Stimulated activated CD4-positive, alpha-beta T cell treated with anti-CD3 and anti-CD28 coated beads, Interleukin-12 subunit alpha, Interleukin-12 subunit beta, amount 100 ng/mL, for 24 hours (primary cell): Measurements from ENCODE around the gene ADGRB3.
"Not testable (repeated sequence)": the region's sequence is repeated elsewhere in the genome, so short reads cannot be mapped to it uniquely, and the experiment has no call there.

Source experiments
- DNase-seq, 2 experiments: peaks; one replicate each; pipeline ENCODE4 v3.0.0-alpha.2; 2020; ENCODE audit warnings: low read depth in 2 of 2

ADGRB3 gene

DNA sequence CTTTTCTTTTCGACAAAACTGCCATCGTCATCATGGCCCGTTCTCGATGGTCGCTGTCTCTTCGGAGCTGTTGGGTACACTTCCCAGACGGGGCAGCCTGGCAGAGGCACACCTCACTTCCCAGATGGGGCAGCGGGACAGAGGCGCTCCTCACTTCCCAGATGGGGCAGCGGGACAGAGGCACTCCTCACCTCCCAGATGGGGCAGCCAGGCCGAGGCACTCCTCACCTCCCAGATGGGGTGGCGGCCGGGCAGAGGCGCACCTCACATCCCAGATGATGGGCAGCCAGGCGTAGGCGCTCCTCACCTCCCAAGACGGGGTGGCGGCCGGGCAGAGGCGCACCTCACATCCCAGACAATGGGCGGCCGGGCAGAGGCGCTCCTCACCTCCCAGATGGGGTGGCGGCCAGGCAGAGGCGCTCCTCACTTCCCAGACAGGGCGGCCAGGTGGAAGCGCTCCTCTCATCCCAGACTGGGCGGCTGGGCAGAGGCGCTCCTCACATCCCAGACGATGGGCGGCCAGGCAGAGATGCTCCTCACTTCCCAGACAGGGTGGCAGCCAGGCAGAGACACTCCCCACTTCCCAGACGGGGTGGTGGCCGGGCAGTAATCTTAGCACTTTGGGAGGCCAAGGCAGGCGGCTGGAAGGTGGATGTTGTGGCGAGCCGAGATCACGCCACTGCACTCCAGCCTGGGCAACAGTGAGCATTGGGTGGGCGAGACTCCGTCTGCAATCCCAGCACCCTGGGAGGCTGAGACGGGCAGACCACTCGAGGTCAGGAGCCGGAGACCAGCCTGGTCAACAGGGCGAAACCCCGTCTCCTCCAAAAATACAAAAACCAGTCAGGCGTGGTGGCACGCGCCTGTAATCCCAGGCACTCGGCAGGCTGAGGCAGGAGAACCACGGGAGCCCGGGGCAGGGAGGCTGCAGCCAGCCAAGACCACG, 486.7 kb downstream of the ADGRB3 start:
- not testable (repeated sequence) for DNase-seq

DNA sequence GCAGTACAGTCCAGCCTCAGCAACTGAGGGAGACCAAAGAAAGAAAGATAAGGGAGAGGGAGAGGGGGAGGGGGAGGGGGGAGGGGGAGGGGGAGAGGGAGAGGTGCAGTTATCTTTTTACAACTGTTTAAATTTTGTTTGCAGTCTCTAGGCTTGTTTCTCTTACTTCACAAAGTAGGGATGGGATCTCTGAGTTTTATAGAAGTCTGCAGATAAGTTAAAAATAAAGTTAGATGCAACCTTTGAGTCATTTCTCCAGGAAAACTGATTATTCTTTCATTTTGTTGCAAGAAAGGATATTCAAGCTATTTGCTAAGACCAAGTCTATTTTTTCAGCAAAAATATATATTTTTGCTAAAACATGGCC, 487.3 kb downstream of the ADGRB3 start:
- no peak for DNase-seq

DNA sequence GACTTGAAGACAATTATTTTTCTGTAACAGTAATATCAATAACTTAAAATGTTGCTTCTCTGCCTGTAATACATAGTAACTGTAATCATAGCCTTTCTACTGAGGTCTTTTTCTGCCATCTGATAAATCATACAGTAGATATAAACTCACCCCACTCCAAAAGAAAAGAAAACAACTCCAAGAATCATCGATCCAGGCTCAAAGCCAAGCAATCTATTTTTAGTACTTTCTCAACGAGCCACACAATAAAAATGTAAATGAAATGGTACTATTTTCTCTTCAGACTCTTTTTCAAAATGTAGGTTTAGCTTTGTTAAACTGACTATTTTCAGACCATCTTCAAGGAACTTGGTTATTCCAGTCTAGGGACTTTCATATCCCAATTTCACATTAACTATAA, 493.3 kb downstream of the ADGRB3 start:
- no peak for DNase-seq

DNA sequence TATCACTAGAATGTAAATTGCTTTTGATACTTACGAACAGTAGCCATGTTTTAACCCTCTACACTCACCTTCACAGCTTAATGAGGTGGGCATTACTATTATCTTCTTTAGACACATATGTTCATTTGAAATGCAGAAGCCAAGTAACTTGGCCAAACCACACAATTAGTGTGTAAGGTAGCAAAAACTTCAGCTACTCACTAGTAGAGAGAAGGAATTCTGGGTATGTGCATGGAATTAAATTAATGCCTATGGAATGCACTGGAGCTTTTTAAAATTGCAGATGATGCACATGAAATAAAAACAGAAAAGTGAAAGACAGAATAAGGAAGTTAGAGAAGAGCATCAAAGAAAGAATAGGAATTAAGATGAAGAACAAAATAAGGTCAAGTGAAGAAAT, 494.0 kb downstream of the ADGRB3 start:
- no peak for DNase-seq

- DNase-seq: no peak
Measured at GRCh38 chr6:69135927-69136326, 500.8 kb downstream of the ADGRB3 start.

DNA sequence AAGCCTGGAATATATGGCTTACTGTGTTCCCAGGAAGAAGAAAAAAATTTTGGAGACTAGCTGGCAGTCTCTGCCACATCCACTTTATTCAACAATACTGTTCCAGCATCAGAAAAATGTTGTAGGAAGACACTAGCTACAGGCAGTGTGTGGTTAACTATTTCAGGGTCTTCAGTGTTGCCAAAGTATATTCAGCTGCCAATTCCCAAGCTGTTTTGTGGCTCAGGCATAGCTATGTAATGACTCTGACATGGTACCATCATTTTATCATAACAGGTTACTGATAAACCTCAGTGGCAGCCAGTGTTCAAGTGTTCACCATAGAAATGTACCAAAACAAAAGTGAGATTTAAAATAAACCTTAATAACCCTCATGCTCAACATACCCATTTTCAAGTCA, 503.1 kb downstream of the ADGRB3 start:
- no peak for DNase-seq

DNA sequence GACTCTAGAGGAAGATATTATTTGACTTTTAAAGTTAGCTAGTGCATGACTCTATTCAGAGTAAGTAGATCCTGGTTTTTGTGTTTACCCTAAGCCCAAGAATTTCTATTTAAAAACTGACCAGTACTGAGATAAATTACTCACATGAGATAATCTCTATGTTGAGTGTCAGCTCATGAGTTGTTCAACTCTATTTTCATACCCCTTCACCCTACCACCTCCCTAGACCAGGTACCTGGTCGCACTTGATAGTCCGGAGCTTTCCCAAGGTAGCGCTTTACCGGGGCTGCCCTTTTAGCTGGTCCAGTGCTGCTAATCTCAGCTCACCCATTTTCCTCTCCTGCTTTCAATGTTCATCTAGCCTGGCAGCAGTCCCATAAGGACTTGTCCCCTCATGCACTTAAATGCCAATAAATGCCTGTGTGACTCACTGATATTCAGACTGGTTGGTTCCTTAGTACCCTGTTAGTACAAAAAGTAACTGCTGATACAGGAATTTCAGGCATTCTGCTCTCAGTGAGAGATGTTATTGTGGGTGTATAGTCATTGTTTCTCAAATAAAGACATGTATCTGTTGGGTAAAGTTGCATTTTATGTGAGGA, 503.9 kb downstream of the ADGRB3 start:
- DNase-seq: no peak

- DNase-seq: no peak
Measured at GRCh38 chr6:69145062-69145461, 510.0 kb downstream of the ADGRB3 start.

- no peak for DNase-seq
Measured at GRCh38 chr6:69146385-69146784, 511.3 kb downstream of the ADGRB3 start.

DNA sequence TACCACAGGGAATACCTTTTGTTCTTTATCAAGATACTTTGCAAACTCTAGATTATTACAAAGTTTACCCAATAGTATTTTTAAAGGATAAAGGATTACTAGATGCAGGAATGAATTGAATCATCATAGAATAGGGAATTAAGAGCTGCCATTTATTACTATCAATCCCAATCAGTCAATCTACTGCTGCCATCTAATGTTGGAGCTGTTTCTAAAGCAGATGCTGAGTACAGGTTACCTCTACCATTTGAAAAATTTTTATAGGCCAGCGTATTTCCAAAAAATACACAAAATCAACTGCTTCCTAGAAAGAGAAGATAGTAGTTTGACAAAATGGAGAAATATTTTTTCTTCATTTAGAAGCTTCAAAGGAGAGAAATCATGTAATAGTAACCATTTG, 520.4 kb downstream of the ADGRB3 start:
- no peak for DNase-seq

GRCh38 chr6:69162811-69163210, 527.7 kb downstream of the ADGRB3 start:
- DNase-seq: no peak

- no peak for DNase-seq
Measured at GRCh38 chr6:69164564-69165229, 529.6 kb downstream of the ADGRB3 start.

DNA sequence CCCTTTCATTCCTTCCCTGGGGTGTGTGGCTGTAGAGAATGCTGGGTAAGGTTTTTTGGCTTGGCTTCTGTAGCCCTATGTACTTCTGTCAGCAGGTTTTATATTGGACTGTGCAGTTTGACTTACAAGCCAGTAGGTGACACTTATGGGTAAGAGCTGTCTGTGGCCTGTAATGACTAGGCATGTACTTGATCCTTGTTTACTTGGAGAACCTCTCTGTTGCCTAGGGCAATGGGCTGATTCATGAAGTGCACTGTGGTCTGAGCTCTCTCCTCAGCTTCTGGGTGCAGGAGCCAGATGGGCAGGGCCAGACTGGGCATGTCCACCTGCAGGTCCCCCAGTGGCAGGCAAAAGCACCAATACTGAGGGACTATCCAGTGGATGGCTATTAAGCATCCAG, 544.6 kb downstream of the ADGRB3 start:
- DNase-seq: no peak

GRCh38 chr6:69180361-69181067, 545.4 kb downstream of the ADGRB3 start:
- no peak for DNase-seq

DNA sequence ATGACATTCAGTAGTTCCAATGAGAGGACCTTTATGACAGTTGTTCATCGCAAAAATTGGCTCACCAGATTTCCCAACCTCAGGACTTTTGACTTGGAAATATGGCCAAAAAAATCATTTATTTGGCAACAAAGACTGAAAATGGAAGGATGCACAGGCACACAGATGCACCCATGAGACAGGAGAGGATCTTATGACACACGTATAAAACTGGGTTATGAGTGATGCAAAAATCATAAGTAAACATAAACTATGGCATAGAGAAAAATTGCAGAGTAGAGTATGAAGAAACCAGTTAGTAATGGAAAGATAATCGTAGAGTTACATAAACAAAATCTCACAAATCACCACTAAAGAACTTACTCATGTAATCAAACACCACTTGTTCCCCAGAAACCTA, 546.9 kb downstream of the ADGRB3 start:
- DNase-seq: no peak

GRCh38 chr6:69185276-69185675, 550.2 kb downstream of the ADGRB3 start:
- no peak for DNase-seq

GRCh38 chr6:69202768-69203167, 567.7 kb downstream of the ADGRB3 start:
- no peak for DNase-seq

DNA sequence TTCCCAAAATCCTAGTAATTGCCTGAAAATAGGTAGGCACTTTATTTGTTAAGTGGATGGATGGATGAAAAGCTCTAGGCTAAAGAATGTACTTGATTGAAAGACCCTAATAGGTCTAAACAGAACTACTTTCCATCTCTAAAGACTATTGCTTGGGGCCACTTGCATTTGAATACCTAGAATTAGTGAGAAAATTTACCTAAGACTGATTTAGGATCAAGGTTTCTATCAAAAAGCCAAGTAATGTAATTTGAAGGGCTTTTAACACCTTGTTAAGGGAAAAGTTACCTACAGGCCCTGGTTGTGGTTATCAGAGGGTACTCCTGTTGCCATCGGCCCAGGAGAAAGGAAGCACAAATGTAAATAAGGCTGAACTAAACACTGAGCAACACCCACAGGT, 581.0 kb downstream of the ADGRB3 start:
- DNase-seq: no peak

GRCh38 chr6:69217343-69217742, 582.3 kb downstream of the ADGRB3 start:
- DNase-seq: no peak

GRCh38 chr6:69220375-69220774, 585.3 kb downstream of the ADGRB3 start:
- no peak for DNase-seq

DNA sequence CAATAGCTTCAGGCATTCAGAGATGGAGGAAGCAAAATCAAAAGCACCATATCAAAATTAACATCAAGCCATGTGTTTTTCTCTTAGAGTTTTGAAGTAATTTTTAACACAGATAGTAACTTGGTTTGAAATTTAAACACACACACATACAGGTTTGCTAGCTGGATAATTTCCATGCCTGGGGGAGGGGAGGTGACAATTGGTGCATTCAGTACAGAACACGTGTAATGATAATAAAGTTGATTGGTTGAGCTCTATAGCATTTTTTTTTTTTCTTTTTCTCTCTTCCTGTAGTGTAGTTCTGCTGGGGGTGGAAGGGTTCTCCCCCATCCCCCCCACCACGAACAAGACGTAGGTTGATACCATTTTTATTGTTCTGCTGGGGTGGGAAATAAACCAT, 596.9 kb downstream of the ADGRB3 start:
- DNase-seq: no peak

DNA sequence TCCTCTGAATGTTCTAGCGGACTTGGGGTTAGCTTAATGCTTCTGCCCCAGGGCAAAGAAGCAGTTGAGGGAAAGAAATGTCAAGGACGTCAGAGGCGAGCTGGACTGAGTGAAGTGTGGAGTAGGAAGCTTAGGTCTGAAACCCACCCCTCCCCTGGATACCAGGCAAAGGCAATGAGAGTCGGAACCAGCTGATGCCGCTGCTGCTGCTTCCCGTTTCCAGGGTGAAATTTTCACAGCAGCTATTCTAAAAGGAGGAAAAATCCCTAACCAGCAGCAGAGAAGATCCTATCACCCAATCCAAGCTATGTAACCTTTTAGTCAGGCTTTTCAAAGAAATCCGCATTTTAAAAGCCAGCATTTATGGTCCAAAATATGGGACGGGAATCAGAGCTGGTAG, 597.4 kb downstream of the ADGRB3 start:
- DNase-seq: no peak
